Neural cell (in vitro differentiated cells): Measurements from ENCODE around the gene TNF. TPM values are rescaled to one million over a fixed set of nuclear protein-coding genes. Genes with fewer than 3 reads are reported as not detected.

ENCODE experiments used
- H2AFZ ChIP-seq: fragments of 200-600, 300-800 bp; sonication (generic), shearing (Covaris generic); 2 replicates; pipeline ENCODE4 v1.6.0; 2014; ENCODE audit warnings: low read depth, mild to moderate bottlenecking, antibody characterized with exemption, low read length, moderate library complexity
- H3F3A ChIP-seq: fragments of 200-600 bp; shearing (Covaris generic); 2 replicates; pipeline ENCODE4 v1.6.1; 2016; ENCODE audit warnings: mild to moderate bottlenecking, moderate library complexity, mixed read lengths, antibody characterized with exemption, low read length; ENCODE audit not compliant: insufficient read depth, poor library complexity, severe bottlenecking
- H3K27ac ChIP-seq: fragments of 200-600, 300-800 bp; sonication (generic), shearing (Covaris generic); 2 replicates; pipeline ENCODE4 v1.5.1; 2014; ENCODE audit warnings: mild to moderate bottlenecking, low read length, moderate library complexity
- H3K27me3 ChIP-seq: fragments of 300-800, 200-600 bp; sonication (generic), shearing (Covaris generic); 2 replicates; pipeline ENCODE4 v1.6.0; 2014; ENCODE audit warnings: mild to moderate bottlenecking, low read depth, low read length, moderate library complexity; ENCODE audit not compliant: insufficient read depth
- H3K36me3 ChIP-seq: fragments of 300-800, 200-600 bp; sonication (generic), shearing (Covaris generic); 2 replicates; pipeline ENCODE4 v1.5.1; 2014; ENCODE audit warnings: mild to moderate bottlenecking, antibody characterized with exemption, low read length, moderate library complexity; ENCODE audit not compliant: insufficient read depth
- H3K4me2 ChIP-seq: fragments of 300-800, 200-600 bp; sonication (generic), shearing (Covaris generic); 2 replicates; pipeline ENCODE4 v1.6.0; 2014; ENCODE audit warnings: mild to moderate bottlenecking, low read length
- H3K4me3 ChIP-seq: fragments of 300-800, 200-600 bp; sonication (generic), shearing (Covaris generic); 2 replicates; pipeline ENCODE4 v1.5.1; 2014; ENCODE audit warnings: mild to moderate bottlenecking, low read length, moderate library complexity
- H3K79me2 ChIP-seq: fragments of 200-600 bp; shearing (Covaris generic); replicated peaks from 2 replicates; pipeline ENCODE4 v1.6.0; 2014; ENCODE audit warnings: mild to moderate bottlenecking, low read length, moderate library complexity; ENCODE audit not compliant: insufficient read depth
- H3K9ac ChIP-seq: fragments of 300-800, 200-600 bp; sonication (generic), shearing (Covaris generic); 2 replicates; pipeline ENCODE4 v1.6.1; 2016; ENCODE audit warnings: mild to moderate bottlenecking, low read length, mixed read lengths
- H3K9me2 ChIP-seq: fragments of 200-600 bp; shearing (Covaris generic); 2 replicates; pipeline ENCODE4 v1.6.1; 2016; ENCODE audit warnings: mild to moderate bottlenecking, low read length, mixed read lengths; ENCODE audit not compliant: insufficient read depth
- H3K9me3 ChIP-seq: fragments of 200-600, 300-800 bp; sonication (generic), shearing (Covaris generic); 2 replicates; pipeline ENCODE4 v1.6.1; 2016; ENCODE audit warnings: mild to moderate bottlenecking, mixed run types, low read length, moderate library complexity, mixed read lengths
- H4K20me1 ChIP-seq: fragments of 200-600 bp; shearing (Covaris generic); 2 replicates; pipeline ENCODE4 v1.6.1; 2016; ENCODE audit warnings: mild to moderate bottlenecking, mixed run types; ENCODE audit not compliant: insufficient read depth
- EP300 ChIP-seq: fragments of 450-650 bp; conservative IDR thresholded peaks from 2 replicates; pipeline ENCODE4 v1.6.1; 2014; ENCODE audit warnings: antibody characterized with exemption, mild to moderate bottlenecking, moderate library complexity; ENCODE audit not compliant: poor library complexity, severe bottlenecking
- EZH2 ChIP-seq: fragments of 200-600, 300-800 bp; shearing (Covaris generic), sonication (generic); IDR thresholded peaks from 2 replicates; pipeline ENCODE4 v1.6.1; 2014; ENCODE audit warnings: antibody characterized with exemption, low read length, borderline replicate concordance, mild to moderate bottlenecking; ENCODE audit not compliant: insufficient read depth, poor library complexity, severe bottlenecking
- MXI1 ChIP-seq: fragments of 450-650 bp; conservative IDR thresholded peaks from 2 replicates; pipeline ENCODE4 v1.6.1; 2014; ENCODE audit warnings: antibody characterized with exemption, mild to moderate bottlenecking; ENCODE audit not compliant: poor library complexity, severe bottlenecking
- POLR2AphosphoS5 ChIP-seq: IDR thresholded peaks from 2 replicates; pipeline ENCODE4 v1.6.1; 2012
- RAD21 ChIP-seq: fragments of 450-650 bp; conservative IDR thresholded peaks from 2 replicates; pipeline ENCODE4 v1.6.1; 2014; ENCODE audit warnings: antibody characterized with exemption, mild to moderate bottlenecking, moderate library complexity
- REST ChIP-seq: IDR thresholded peaks from 2 replicates; pipeline ENCODE4 v1.6.1; 2012; ENCODE audit warnings: borderline replicate concordance
- SMC3 ChIP-seq: fragments of 450-650 bp; conservative IDR thresholded peaks from 2 replicates; pipeline ENCODE4 v1.6.1; 2014; ENCODE audit warnings: antibody characterized with exemption, mild to moderate bottlenecking, moderate library complexity; ENCODE audit not compliant: poor library complexity
- TAF1 ChIP-seq: IDR thresholded peaks from 2 replicates; pipeline ENCODE4 v1.6.1; 2012; ENCODE audit warnings: low read depth
- polyA plus RNA-seq: library from polyadenylated mRNA; depleted of rRNA; stranded (reverse); fragments of >200 nt; gene quantifications from 2 replicates; pipeline ENCODE4 v1.2.3, GENCODE V29; 2014
- TF ChIP-seq, protein P1 (sequence below): fragments of 450-650 bp; IDR thresholded peaks from 2 replicates; pipeline ENCODE4 v1.5.1; 2014; ENCODE audit warnings: antibody characterized with exemption, mild to moderate bottlenecking, moderate library complexity; ENCODE audit not compliant: poor library complexity, severe bottlenecking

TNF gene
- polyA plus RNA-seq, 1 donor from 2014 or later = not detected

DNA sequence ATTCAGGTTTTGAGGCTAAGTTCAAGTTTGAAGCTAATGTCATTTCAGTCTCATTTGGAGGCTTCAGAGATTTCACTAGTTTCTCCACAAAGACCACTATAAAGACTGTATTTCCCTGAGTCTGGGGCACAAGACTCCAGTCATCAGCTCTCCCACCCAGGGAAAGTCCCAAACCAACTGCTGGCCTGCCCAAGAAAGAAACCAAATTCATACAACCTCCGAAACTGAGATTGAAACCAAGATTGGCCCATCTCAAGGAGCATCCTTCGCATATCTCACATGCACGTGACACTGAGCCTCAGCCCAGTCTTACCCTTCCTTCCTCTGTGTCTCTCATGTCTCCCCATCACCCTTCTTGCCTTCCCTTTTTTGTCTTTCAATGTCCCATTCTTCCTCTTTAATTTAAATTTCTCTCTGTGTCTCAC is 6.8 kb upstream of the TNF start:
- Histone ChIP-seq H3K4me2 (no peak overlapping the region), H2AFZ (no peak overlapping the region), H4K20me1 (no peaks in the 10 kb centered on the region), H3K9ac (no peak overlapping the region), H3K79me2 (no peaks in the 10 kb centered on the region), H3F3A (no peaks in the 10 kb centered on the region), H3K27me3 (no peaks in the 10 kb centered on the region), H3K9me3 (no peaks in the 10 kb centered on the region), H3K9me2 (no peaks in the 10 kb centered on the region), H3K27ac (no peak overlapping the region), H3K36me3 (no peaks in the 10 kb centered on the region), H3K4me3 (no peak overlapping the region)
- no peak for TF ChIP-seq MXI1
- no peak for TF ChIP-seq SMC3
- no peak for TF ChIP-seq EP300
- TF ChIP-seq, protein P1, sequence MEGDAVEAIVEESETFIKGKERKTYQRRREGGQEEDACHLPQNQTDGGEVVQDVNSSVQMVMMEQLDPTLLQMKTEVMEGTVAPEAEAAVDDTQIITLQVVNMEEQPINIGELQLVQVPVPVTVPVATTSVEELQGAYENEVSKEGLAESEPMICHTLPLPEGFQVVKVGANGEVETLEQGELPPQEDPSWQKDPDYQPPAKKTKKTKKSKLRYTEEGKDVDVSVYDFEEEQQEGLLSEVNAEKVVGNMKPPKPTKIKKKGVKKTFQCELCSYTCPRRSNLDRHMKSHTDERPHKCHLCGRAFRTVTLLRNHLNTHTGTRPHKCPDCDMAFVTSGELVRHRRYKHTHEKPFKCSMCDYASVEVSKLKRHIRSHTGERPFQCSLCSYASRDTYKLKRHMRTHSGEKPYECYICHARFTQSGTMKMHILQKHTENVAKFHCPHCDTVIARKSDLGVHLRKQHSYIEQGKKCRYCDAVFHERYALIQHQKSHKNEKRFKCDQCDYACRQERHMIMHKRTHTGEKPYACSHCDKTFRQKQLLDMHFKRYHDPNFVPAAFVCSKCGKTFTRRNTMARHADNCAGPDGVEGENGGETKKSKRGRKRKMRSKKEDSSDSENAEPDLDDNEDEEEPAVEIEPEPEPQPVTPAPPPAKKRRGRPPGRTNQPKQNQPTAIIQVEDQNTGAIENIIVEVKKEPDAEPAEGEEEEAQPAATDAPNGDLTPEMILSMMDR = no peak
- no peak for TF ChIP-seq POLR2AphosphoS5
- TF ChIP-seq RAD21 = no peak
- TF ChIP-seq TAF1 = no peak

GRCh38 chr6:31569861-31570536 is 5.4 kb upstream of the TNF start:
- Histone ChIP-seq H3K9me3 (no peaks in the 10 kb centered on the region), H3K9me2 (no peaks in the 10 kb centered on the region), H2AFZ (no peak overlapping the region), H4K20me1 (no peaks in the 10 kb centered on the region), H3K36me3 (no peaks in the 10 kb centered on the region), H3K79me2 (no peaks in the 10 kb centered on the region), H3K4me3 (no peak overlapping the region), H3K4me2 (no peak overlapping the region), H3F3A (no peaks in the 10 kb centered on the region), H3K27me3 (no peaks in the 10 kb centered on the region), H3K9ac (no peak overlapping the region), H3K27ac (no peak overlapping the region)
- TF ChIP-seq EP300 = no peak
- TF ChIP-seq MXI1 = no peak
- no peak for TF ChIP-seq TAF1
- TF ChIP-seq RAD21 = no peak
- TF ChIP-seq EZH2 = no peak
- TF ChIP-seq, protein P1 = no peak
- TF ChIP-seq REST = no peak
- TF ChIP-seq POLR2AphosphoS5 = no peak
